HEK293 (cell line): ENCODE measurements around the gene ZNF79.

Source experiments
- CTCF ChIA-PET: fragments of 350-600 bp; formaldehyde crosslinking; extraction: SDS; loops from one replicate; lab custom pipeline; 2021; ENCODE audit warnings: antibody characterized with exemption; lab: Yijun Ruan, JAX
- POLR2A ChIA-PET: fragments of 300-600 bp; formaldehyde crosslinking; extraction: SDS; loops from one replicate; lab custom pipeline; 2020; ENCODE audit warnings: antibody characterized with exemption, inconsistent platforms; lab: Yijun Ruan, JAX
- H3K27ac ChIP-seq: fragments of 200-500 bp; sonication (Bioruptor generic); 2 replicates; pipeline ENCODE4 v1.5.1; 2014; ENCODE audit warnings: low read depth, low read length, control low read depth, inconsistent platforms; ENCODE audit errors: extremely low read depth
- H3K36me3 ChIP-seq, 2 experiments: fragments of 200-500 bp in 1 of 2; sonication (Bioruptor generic) in 1 of 2; 1 replicate in 1 of 2; 2 replicates in 1 of 2; pipeline ENCODE4 v1.5.1; 2014 to 2017; ENCODE audit warnings: inconsistent platforms in 2 of 2, low read length in 2 of 2; ENCODE audit not compliant: control insufficient read depth in 2 of 2, insufficient read depth in 1 of 2
- H3K4me1 ChIP-seq: fragments of 200-500 bp; sonication (Bioruptor generic); 2 replicates; pipeline ENCODE4 v1.5.1; 2014; ENCODE audit warnings: mild to moderate bottlenecking, low read length, inconsistent platforms; ENCODE audit not compliant: control insufficient read depth, insufficient read depth
- H3K4me3 ChIP-seq: 2 replicates; pipeline ENCODE4 v1.5.1; 2011; ENCODE audit warnings: low read depth, mild to moderate bottlenecking, control low read depth, low read length, moderate library complexity
- H3K9me3 ChIP-seq: fragments of 200-500 bp; sonication (Bioruptor generic); 2 replicates; pipeline ENCODE4 v1.5.1; 2014; ENCODE audit warnings: low read depth, low read length, inconsistent platforms; ENCODE audit not compliant: control insufficient read depth, insufficient read depth
- ATF2 ChIP-seq: fragments of 450-650 bp; formaldehyde crosslinking; IDR thresholded peaks from 2 replicates; pipeline ENCODE4 v1.5.1; 2016; ENCODE audit warnings: missing biosample characterization, missing genetic modification characterization, low read depth
- FEZF1 ChIP-seq: fragments of 450-650 bp; formaldehyde crosslinking; IDR thresholded peaks from 2 replicates; pipeline ENCODE4 v1.5.1; 2016; ENCODE audit warnings: missing biosample characterization, missing genetic modification characterization
- GLIS2 ChIP-seq: fragments of 450-650 bp; formaldehyde crosslinking; IDR thresholded peaks from 2 replicates; pipeline ENCODE4 v1.5.1; 2016; ENCODE audit warnings: missing biosample characterization, missing genetic modification characterization
- HIC1 ChIP-seq: fragments of 450-650 bp; formaldehyde crosslinking; IDR thresholded peaks from 2 replicates; pipeline ENCODE4 v1.5.1; 2016; ENCODE audit warnings: missing biosample characterization, missing genetic modification characterization
- IKZF3 ChIP-seq: fragments of 450-650 bp; IDR thresholded peaks from 2 replicates; pipeline ENCODE4 v1.5.0; 2018; ENCODE audit warnings: missing biosample characterization, mild to moderate bottlenecking, missing genetic modification characterization, moderate library complexity
- PATZ1 ChIP-seq: fragments of 450-650 bp; formaldehyde crosslinking; IDR thresholded peaks from 2 replicates; pipeline ENCODE4 v1.5.1; 2016; ENCODE audit warnings: missing biosample characterization, missing genetic modification characterization
- TCF7L2 ChIP-seq: IDR thresholded peaks from 2 replicates; pipeline ENCODE4 v1.6.1; 2011; ENCODE audit warnings: low read depth, mild to moderate bottlenecking, inconsistent platforms, low read length, moderate library complexity, borderline replicate concordance
- ZBTB17 ChIP-seq: fragments of 450-650 bp; formaldehyde crosslinking; IDR thresholded peaks from 2 replicates; pipeline ENCODE4 v1.5.1; 2016; ENCODE audit warnings: missing biosample characterization, missing genetic modification characterization
- ZNF10 ChIP-seq: fragments of 450-650 bp; formaldehyde crosslinking; IDR thresholded peaks from 2 replicates; pipeline ENCODE4 v1.5.1; 2017; ENCODE audit warnings: missing biosample characterization, missing genetic modification characterization
- ZNF211 ChIP-seq: fragments of 450-650 bp; formaldehyde crosslinking; IDR thresholded peaks from 2 replicates; pipeline ENCODE4 v1.5.1; 2016; ENCODE audit warnings: low read depth, missing biosample characterization, missing genetic modification characterization
- ZNF23 ChIP-seq: fragments of 450-650 bp; formaldehyde crosslinking; IDR thresholded peaks from 2 replicates; pipeline ENCODE4 v1.5.1; 2016; ENCODE audit warnings: missing biosample characterization, missing genetic modification characterization, borderline replicate concordance
- ZNF24 ChIP-seq: fragments of 450-650 bp; formaldehyde crosslinking; IDR thresholded peaks from 2 replicates; pipeline ENCODE4 v1.5.1; 2016; ENCODE audit warnings: missing biosample characterization, missing genetic modification characterization
- ZNF266 ChIP-seq: fragments of 450-650 bp; formaldehyde crosslinking; IDR thresholded peaks from 2 replicates; pipeline ENCODE4 v1.5.1; 2016; ENCODE audit warnings: missing biosample characterization, missing genetic modification characterization, low read depth
- ZNF560 ChIP-seq: fragments of 450-650 bp; formaldehyde crosslinking; IDR thresholded peaks from 2 replicates; pipeline ENCODE4 v1.5.1; 2017; ENCODE audit warnings: missing biosample characterization, missing genetic modification characterization, borderline replicate concordance
- ZNF610 ChIP-seq: fragments of 450-650 bp; formaldehyde crosslinking; IDR thresholded peaks from 2 replicates; pipeline ENCODE4 v1.5.1; 2016; ENCODE audit warnings: missing biosample characterization, missing genetic modification characterization, borderline replicate concordance
- ZNF629 ChIP-seq: fragments of 450-650 bp; formaldehyde crosslinking; IDR thresholded peaks from 2 replicates; pipeline ENCODE4 v1.5.1; 2017; ENCODE audit warnings: missing biosample characterization, missing genetic modification characterization
- ZSCAN5A ChIP-seq: fragments of 450-650 bp; formaldehyde crosslinking; IDR thresholded peaks from 2 replicates; pipeline ENCODE4 v1.5.1; 2016; ENCODE audit warnings: missing biosample characterization, missing genetic modification characterization

ZNF79 gene

GRCh38 chr9:127390563-127390962 is 33.6 kb upstream of the ZNF79 start (continued):
- peak; percentile 29; the same call in 1 of the 2 replicates for TF ChIP-seq HIC1 (tag by site-specific recombination)
- TF ChIP-seq GLIS2 = peak; percentile 42; the same call in 1 of the 2 replicates
- TF ChIP-seq ZNF10 (tag by site-specific recombination) = 0 out of 2 replicates have a peak, but pooled peaks have one; percentile 36
- peak; percentile 32; the same call in 1 of the 2 replicates for TF ChIP-seq TCF7L2
- TF ChIP-seq ZNF211 (tag by site-specific recombination) = no peak
- TF ChIP-seq ZNF629 (tag by site-specific recombination) = peak; percentile 39; the same call in 1 of the 2 replicates
- TF ChIP-seq ZNF24 (tag by site-specific recombination) = no peak
- TF ChIP-seq PATZ1 = 0 out of 2 replicates have a peak, but pooled peaks have one; percentile 37
- TF ChIP-seq ATF2 (tag by site-specific recombination) = no peak
- TF ChIP-seq IKZF3 (tag by site-specific recombination) = no peak
- TF ChIP-seq ZNF610 (tag by site-specific recombination) = no peak
- no peak for TF ChIP-seq ZBTB17 (tag by site-specific recombination)

GRCh38 chr9:127392166-127392565 is 32.0 kb upstream of the ZNF79 start:
- no peaks in the 10 kb centered on the region for H3K9me3 ChIP-seq
- TF ChIP-seq FEZF1 (tag by site-specific recombination) (no peak), ZSCAN5A (tag by site-specific recombination) (no peak), ZNF266 (no peak), ZNF560 (tag by site-specific recombination) (no peak), ZNF23 (tag by site-specific recombination) (no peak)
- TF ChIP-seq, all 188 proteins: peak for 0
- Histone ChIP-seq H3K27ac (no peak overlapping the region), H3K4me3 (no peak overlapping the region), H3K36me3 (no peaks in the 10 kb centered on the region), H3K4me1 (peaks cover 15% of the 10 kb centered on the region)
- ChIA-PET CTCF (interaction anchor here (1.0 kb wide), 1 partner anchor 20 kb away, joined by 3 read pairs; no protein-coding TSS in a partner anchor), POLR2A (interaction anchor here (0.5 to 1.0 kb wide), 2 partner anchors 32 to 439 kb away, joined by 5 to 7 read pairs; partner anchors contain the start of gene ZNF79)
